Stimulated activated CD4-positive, alpha-beta T cell treated with anti-CD3 and anti-CD28 coated beads, Interleukin-1b, Interleukin-23, amount 100 ng/mL, for 1 hour (primary cell): ENCODE data around the gene RITA1.

Source experiments
- DNase-seq, 2 donors: peaks; one replicate each; pipeline ENCODE4 v3.0.0-alpha.2; 2020; ENCODE audit warnings: low read depth in 2 of 2

The RITA1 gene

DNA sequence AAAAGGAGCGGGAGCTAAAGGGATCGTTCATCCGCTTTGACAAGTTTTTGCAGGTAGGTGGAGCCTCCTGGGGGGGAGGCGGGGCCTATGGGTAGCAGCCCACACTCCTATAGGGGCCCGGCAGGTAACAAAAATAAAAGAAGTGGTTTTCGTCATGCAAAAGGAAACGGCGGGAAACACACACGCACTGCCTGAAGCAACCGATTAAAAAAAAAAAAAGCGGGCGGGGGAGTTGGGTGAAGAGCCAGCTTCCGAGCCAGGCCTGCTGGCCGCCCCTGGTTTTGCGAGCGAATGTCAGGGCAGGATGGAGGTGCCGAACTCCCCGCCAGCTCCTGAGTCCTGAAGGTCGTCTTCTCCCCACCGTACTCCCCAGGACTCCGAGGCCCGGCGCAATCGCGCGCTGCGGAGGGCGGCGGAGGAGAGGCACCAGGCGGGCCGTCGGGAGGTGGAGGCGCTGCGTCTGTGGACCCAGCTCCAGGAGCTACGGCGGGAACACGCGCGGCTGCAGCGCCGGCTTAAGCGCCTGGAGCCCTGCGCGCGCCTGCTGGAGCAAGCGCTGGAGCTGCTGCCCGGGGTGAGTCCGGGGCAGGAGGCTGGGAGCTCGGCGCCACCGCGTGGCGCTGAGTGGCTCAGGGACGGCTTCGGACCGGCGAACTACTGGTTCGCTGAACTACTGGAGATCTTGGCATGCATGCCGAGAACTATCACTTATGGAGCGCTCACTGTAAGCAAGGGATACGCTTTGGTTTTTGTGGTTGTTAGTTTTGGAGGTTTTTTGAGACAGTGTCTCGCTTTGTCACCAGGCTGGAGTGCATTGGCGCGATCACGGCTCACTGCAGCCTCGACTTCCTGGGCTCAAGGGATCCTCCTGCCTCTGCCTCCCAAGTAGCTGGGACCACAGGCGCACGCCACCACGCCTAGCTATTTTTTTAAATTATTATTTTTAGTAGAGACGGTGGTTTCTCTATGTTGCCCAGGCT is 32.4 kb upstream of the RITA1 start:
- DNase-seq, result peak in 1 of 2 donors; percentile 38

DNA sequence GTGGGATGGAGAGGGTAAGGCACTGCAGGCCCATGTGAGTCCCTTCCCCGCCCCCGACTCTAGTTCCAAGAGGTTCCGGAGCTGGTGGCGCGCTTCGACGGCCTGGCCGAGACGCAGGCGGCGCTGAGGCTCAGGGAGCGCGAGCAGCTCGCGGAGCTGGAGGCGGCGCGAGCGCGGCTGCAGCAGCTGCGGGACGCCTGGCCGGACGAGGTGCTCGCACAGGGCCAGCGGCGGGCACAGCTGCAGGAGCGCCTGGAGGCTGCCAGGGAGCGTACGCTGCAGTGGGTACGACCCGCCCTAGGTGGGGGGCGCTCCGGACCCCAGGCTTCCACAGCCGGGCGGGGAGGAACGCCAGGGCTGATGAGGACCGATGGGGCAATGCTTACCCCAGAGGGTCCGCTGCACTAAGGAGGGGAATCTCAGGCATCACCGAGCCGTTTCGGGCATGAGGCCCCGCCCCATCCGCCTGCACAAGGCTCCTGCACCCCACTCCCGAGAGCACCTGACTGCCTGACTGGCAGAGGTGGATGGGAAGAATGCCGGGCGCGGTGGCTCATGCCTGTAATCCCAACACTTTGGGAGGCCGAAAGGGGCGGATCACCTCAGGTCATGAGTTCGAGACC is 31.1 kb upstream of the RITA1 start:
- no peak for DNase-seq

- no peak for DNase-seq
Measured at GRCh38 chr12:113155060-113155459, 30.5 kb upstream of the RITA1 start.

- DNase-seq, result no peak
Measured at GRCh38 chr12:113155646-113156045, 29.9 kb upstream of the RITA1 start.

DNA sequence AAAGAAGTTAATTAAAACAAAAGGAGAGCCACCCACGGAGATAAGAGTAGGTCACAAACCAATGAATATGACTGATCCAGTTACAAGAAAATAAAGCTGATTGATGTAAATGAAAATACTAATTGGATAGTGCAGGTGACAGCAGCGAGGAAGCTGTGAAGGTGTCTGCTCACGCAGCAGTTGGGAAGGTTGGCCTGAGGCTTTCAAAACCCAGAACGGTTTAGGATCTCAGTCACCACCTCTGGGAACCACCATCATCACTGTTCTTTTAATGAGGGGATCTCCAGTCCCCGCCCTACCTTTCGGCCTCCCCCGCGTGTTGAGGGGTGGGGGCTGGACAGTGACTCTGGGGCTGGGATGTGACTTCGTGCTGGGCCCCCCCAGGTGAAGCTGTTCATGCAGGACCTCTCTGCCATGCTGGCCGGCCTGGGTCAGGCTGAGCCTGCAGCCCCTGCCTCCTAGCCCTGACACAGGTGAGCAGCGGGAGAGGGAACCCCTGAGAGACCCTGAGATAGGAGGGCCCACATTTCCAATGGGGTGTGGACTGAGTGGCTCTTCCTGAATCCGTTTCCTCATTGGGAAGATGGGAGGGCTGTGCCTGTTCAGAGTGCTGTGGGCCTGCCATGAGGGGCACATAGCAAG is 28.2 kb upstream of the RITA1 start:
- DNase-seq, result no peak

DNA sequence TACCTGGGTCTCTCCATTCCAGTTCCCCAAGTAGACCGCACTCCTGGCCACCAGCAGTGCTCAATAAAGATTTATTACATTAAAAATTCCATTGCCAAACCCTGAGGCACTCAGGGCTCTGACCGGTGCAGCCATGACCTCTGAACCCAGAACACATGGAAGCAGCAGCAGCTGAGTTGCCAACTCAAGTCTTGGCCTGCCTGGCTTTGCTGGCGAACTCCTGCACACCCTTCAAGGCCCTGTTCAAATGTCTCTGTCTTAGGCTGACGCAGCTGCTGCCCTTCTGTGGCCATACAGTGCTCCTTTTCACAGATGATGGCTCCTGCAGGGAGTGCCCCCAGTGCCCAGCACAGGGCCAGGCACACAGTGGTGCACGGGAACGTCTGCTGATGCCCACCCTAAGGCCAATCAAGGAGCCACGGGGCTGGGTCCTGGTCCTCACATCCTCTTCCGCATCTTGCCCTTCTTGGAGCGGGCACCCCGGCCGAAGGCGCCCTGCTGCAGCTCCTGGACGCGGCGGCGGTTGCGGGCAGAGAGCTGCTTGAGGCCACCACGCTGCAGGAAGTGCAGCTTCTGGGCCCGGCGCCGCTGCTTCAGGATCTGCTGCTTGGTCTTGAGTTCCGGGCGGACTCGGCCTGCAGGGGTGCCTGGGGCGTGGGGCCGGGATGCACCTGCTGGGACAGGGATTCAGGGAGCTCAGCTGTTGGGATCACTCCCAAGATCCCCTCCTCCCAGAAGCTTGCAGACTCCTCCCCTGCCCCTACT is 26.9 kb upstream of the RITA1 start:
- no peak for DNase-seq

DNA sequence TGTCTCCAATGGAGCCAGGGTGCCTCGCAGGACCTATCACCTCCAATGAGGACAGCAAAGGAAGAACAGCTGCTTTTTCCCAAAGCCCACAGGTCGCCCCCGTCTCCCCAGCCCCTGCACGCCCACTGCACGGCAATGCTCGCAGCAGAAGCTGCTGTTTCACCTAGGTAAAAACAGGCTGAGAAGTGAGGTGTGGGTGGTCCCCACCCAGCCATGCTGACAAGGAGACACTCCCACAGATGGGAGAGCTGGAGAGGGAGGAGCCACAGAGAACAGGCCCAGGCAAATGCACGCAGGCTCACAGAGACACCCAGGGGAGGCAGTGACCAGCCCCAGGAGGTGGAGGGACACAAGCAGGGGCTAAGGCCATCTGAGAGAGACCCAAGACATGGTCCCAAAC is 25.6 kb upstream of the RITA1 start:
- no peak for DNase-seq

GRCh38 chr12:113161415-113162016 is 24.0 kb upstream of the RITA1 start:
- no peak for DNase-seq

DNA sequence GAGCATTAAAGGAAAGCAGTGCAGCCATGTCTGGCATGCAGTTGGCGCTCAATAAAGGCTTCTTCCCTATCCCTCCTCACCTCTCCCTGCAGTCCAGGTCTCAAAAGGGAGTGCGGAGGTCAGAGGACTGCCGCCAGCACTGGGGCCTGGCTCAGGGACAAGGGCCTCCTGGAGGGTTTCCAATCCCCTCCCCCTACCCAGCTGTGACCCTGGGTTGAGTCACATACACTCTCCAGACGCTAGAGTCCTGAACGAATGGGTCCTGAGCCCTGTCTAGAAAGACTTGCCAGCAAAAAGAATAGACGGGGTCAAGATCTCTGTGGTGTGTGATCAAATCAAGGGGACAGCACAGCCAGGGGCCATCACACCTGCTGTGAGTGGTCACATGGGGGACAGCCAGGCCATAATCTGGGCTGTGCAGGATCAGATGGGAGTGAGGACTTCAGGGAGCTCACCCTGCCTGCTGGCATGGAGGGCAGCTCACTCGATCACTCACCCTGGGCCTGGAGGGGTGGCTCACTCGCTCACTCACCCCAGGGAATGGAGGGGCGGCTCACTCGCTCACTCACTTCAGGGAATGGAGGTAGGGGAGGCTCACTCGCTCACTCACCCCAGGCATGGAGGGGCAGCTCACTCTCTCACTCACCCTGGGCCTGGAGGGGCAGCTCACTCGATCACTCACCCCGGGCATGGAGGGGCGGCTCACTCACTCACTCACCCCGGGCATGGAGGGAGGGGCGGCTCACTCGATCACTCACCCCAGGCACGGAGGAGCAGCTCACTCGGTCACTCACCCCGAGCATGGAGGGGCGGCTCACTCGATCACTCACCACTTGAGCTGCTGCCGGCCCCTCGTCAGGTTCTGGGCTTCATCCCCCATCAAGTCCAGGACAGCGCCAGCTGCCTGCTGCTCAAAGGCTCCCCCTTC is 23.2 kb upstream of the RITA1 start:
- no peak for DNase-seq

DNA sequence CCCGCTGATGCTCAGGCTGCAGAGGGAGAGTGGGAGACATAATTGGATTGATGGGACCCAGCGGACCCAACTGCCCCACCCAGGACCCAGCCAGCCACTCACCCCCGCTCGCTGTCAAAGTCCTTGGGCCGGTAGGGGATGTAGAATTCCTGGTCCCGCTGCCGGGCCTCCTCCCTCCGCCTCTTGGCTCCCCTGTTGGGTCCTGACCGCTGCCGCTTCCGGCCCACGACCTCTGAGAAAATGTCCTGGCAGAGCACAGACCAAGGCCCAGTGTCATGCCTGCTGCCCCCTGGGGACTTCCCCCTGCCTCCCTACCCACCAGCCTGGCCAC is 22.5 kb upstream of the RITA1 start:
- DNase-seq, result no peak

- DNase-seq, result no peak
Measured at GRCh38 chr12:113164014-113164413, 21.5 kb upstream of the RITA1 start.

DNA sequence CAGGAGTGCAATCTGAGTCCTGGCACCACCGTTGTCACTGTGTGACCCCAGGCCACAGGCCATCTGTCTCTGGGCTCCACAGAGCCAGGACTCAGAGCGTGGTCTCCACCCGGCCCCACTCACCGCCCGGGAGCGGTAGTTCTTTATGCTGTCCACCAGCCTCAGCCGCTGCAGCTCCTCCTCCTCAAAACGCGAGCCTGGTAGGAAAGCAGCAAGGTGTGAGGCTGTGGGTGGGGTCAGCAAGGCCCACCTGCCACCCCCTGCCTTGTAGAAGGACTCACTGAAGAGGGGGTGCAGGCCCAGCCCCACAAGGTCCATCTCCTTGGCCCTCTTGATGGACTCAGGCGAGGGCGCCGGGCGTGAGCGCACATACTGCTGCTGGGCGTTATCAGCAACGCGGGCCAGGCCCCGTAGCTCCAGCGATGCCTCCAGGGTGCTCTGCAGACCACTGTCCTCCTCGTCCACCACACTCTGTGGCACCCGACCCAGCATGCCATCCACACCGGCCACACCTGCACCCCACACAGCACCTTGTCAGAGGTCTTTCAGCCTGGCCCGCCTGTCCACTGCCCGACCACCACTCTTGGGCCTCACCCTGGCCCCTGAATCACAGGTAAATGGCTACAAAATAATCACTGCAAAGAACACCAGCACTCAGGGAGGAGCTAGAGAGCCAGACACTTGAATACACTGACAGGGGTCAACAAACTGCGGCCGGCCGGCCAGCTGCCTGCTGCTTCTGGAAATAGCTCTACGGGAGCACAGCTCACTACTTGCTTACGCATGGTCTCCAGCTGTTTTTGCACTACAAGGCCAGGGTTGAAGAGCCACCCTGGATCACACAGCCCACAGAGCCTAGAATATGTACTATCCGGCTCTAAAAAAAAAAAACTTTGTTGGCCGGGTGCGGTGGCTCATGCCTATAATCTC is 19.7 kb upstream of the RITA1 start:
- no peak for DNase-seq

- no peak for DNase-seq
Measured at GRCh38 chr12:113167868-113168267, 17.7 kb upstream of the RITA1 start.

GRCh38 chr12:113169697-113170096 is 15.8 kb upstream of the RITA1 start:
- no peak for DNase-seq

DNA sequence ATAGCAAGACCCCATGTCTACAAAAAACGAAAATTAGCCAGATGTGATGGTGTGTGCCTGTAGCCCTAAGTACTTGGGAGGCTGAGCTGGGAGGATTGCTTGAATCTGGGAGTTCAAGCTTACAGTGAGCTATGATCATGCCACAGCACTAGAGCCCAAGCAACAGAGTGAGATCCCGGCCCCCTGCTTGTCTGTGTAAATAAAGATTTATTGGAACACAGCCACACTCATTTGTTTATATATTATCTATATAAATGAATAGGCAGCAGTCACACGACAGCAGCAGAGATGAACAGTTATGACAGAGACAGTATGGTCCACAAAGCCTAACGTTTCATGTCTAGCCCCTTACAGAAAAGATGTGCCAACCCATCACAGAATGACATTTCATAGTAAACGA is 15.1 kb upstream of the RITA1 start:
- DNase-seq, result no peak

DNA sequence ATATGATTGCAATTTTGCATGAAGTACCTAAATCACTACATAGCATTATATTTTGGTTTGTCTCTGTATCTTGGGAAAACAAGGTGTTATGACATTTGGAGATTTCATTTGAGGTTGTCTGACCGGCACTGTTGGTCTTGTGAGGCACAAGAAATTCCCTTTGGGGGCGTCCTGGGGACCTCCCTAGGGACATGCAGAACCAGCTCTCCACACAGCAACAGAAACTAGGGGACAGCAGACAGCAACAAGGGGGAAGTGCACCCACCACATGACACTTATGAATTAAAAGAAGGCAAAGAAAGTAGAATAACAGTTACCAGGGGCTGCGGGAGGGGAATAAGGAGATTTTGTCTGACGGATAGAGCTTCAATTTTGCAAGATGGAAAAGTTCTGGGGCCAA is 14.6 kb upstream of the RITA1 start:
- DNase-seq, result no peak

GRCh38 chr12:113171543-113171942 is 14.0 kb upstream of the RITA1 start:
- DNase-seq, result no peak

- DNase-seq, result no peak
Measured at GRCh38 chr12:113172185-113172584, 13.3 kb upstream of the RITA1 start.

- DNase-seq, result no peak
Measured at GRCh38 chr12:113173081-113173698, 12.3 kb upstream of the RITA1 start.
